Gastrocnemius medialis (tissue), 4 donors: ENCODE results near the gene FGD5.

Experiments used
- POLR2A ChIP-seq, 2 donors: fragments of 450-650 bp; IDR thresholded peaks; one replicate each; pipeline ENCODE4 v1.6.1; 2017; ENCODE audit warnings: antibody characterized with exemption in 2 of 2, mild to moderate bottlenecking in 2 of 2, moderate library complexity in 2 of 2
- TF ChIP-seq, protein P1 (sequence below), 5 experiments: fragments of 450-650 bp in 3 of 5; fragments of 200-600 bp in 2 of 5; sonication (generic) in 2 of 5; IDR thresholded peaks in 4 of 5; conservative IDR thresholded peaks in 1 of 5; 1 replicate in 4 of 5; 2 replicates in 1 of 5; pipeline ENCODE4 v1.5.1; 2016 to 2019; ENCODE audit warnings: antibody characterized with exemption in 5 of 5, mild to moderate bottlenecking in 3 of 5, moderate library complexity in 3 of 5

DNA sequence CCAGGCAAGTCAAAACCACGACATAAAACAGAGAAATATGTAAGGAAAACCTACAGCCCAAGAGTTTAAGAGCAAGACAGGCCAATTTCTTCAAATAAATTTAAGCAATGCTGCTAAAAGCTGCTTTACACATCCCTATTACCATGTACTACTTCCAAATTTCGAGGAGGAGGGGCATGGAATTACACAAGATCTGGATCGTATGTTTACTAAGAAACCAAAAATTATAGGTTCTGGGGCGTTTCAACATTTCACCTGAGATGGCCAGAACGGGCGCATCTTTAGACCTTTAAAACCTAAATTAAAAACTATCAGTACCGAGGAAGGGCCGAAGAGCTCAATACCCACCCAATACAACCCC is 128.0 kb downstream of the FGD5 start:
- no peak for TF ChIP-seq POLR2A (IDR thresholded peaks at IDR 0.05)
- TF ChIP-seq, protein P1, sequence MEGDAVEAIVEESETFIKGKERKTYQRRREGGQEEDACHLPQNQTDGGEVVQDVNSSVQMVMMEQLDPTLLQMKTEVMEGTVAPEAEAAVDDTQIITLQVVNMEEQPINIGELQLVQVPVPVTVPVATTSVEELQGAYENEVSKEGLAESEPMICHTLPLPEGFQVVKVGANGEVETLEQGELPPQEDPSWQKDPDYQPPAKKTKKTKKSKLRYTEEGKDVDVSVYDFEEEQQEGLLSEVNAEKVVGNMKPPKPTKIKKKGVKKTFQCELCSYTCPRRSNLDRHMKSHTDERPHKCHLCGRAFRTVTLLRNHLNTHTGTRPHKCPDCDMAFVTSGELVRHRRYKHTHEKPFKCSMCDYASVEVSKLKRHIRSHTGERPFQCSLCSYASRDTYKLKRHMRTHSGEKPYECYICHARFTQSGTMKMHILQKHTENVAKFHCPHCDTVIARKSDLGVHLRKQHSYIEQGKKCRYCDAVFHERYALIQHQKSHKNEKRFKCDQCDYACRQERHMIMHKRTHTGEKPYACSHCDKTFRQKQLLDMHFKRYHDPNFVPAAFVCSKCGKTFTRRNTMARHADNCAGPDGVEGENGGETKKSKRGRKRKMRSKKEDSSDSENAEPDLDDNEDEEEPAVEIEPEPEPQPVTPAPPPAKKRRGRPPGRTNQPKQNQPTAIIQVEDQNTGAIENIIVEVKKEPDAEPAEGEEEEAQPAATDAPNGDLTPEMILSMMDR (IDR thresholded peaks at IDR 0.05 in 4 of 5, conservative IDR thresholded peaks at IDR 0.05 in 1 of 5) = no peak
